AG20443 (cell line): ENCODE data around the gene OR1L1.

Experiments used
- DNase-seq: peaks from one replicate; pipeline ENCODE4 v3.0.0; 2012; ENCODE audit warnings: low spot score, mixed read lengths

The OR1L1 gene, protein sequence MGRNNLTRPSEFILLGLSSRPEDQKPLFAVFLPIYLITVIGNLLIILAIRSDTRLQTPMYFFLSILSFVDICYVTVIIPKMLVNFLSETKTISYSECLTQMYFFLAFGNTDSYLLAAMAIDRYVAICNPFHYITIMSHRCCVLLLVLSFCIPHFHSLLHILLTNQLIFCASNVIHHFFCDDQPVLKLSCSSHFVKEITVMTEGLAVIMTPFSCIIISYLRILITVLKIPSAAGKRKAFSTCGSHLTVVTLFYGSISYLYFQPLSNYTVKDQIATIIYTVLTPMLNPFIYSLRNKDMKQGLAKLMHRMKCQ

DNA sequence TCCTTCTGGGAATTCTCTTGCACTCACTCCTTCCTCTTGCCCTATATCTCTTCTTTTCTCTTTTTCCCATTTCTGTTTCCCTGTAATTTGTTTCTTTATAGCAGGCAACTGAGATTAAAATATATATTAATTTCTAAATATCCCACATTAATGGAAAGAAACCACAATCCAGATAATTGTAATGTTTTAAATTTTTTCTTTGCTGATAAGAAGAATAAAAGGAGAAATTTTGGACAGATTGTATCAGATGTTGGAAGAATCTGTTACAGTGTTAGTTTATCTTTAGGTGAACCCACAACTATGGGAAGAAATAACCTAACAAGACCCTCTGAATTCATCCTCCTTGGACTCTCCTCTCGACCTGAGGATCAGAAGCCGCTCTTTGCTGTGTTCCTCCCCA is at the start of gene OR1L1:
OR1L1 (plus strand) TSS at position 301 of the 400 bp plus-strand sequence; CDS start at position 301, 0 bp downstream.
- no peak for DNase-seq

- no peak for DNase-seq
Observed at GRCh38 chr9:122614362-122614761, 47.2 kb upstream of the OR1L1 start, which contains the start of gene OR1Q1. OR1Q1 (plus strand) TSS chr9:122614738; CDS start chr9:122614738, 0 bp downstream.

DNA sequence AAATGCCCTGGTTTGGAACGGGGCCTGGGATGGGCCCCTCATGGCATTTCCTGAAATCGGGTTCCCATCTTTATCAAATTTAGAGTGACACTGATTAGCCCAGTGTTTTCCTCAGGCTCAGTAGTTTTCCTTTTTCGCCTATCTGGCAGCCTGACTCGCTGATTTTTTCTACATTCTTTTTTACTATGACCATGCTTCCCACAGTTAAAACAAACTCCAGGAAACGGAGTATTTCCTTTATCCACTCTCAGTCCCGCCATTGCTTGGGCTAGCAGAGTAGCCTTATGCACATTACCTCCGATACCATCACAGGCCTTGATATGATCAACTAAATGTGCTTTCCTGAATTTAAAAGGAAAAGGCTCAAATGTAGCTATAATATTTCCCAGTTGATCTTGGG is 41.5 kb upstream of the OR1L1 start:
- no peak for DNase-seq

DNA sequence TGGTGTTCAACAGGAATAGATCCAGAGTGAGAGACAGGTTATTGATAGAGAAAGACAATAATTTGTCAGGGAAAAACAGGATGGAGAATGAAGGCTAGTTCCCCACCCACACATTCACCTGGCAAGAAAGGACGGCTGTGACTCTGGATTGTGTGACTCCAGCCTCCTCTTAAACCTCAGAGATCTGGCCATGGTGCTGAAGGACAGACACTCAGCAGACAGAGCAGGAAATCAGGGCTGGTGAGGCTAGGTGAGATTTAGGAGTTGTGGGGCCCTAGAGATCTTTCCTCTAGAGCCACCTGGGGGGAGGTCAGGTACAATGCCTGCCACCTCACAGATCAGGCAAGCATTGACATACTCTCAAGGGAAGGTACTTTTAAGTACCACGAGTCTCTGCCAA is 19.3 kb upstream of the OR1L1 start:
- DNase-seq, result peak; percentile 38

GRCh38 chr9:122656378-122656777 is 5.1 kb upstream of the OR1L1 start:
- no peak for DNase-seq

GRCh38 chr9:122657527-122657926 is 4.0 kb upstream of the OR1L1 start, which contains the start of gene OR1B1:
OR1B1 (minus strand) TSS chr9:122657627.
- no peak for DNase-seq

DNA sequence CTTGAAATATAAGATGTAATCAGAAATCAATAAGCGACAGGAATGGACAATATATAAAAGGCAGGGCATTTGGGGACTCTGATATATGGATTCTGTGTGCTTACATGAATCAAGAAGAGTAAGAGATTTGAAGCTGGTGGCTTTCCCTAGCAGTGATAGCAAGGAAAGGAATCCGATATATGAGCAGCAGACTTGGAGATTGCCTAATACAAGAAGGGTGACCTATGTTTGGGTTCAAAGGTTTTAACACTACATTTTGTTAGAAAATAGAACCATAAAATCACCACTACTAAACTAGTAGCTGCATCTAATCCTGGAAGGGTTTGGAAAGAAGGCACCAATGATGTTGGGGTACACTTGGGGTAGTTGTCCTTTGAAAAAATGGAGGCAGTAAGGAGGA is 11.0 kb downstream of the OR1L1 start:
- no peak for DNase-seq

- DNase-seq, result no peak
Observed at GRCh38 chr9:122684851-122685250, 23.3 kb downstream of the OR1L1 start.

DNA sequence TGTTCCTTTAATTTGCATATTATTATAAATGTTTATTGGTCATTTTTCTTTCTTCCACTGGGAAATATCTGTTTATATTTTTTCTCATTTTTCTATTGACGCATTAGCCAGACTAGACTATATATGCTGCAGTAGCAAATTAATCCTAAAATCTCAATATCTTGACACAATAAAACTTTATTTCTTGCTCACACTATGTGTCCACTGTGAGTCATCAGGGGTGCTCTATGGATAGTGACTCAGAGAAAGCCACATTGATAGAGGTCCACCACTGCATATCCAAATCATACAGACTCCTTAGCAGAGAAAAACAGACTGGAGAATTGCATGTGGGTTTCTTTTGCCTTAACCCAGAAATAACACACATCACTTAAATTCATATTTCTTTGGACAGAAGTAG is 34.2 kb downstream of the OR1L1 start:
- no peak for DNase-seq
